ENCODE results near the gene ERC1.
A peak's percentile ranks its signal among the peaks of the same experiment; 100 is the strongest.
"Not testable (repeated sequence)": the region's sequence is repeated elsewhere in the genome, so short reads cannot be mapped to it uniquely, and the experiment has no call there.

ERC1 gene

DNA sequence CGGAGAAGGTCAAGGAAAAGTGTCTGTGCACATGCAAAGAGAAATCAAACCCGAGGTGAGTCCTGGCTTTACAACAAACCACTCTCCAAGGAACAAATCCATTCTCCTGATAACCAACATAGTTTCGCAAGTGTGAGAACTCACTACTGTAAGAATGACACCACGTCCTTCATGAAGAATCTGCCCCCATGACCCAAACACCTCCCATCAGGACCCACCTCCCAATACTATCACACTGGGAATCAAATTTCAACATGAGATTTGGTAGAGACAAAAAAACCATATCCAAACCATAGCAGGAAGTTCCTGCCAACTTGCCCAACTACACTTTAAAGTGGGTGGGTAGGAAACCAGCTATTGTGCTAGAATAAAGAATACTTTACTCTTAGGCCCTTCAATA lies 2.4 kb upstream of the ERC1 start:
- DNase-seq (ENCODE audit: low spot score), result no peak

DNA sequence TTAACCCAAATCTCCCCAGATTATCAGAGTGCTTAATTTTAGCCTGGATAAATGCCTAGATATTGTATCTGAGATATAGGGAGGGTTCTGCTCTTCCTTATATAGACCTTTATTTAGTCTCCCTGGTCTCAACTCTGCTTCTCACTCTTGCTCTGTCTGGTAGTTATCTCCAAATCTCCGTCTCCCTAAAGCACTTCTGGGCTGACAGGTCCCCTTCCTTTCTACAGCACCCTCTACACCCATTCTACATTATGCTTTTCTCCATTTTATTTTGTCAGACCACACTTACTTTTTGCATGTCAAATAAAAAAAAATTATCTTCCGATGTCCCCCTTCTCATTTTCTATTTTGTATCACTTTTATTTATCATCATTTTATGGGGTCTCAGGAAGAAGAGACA lies 2.0 kb upstream of the ERC1 start:
- DNase-seq (ENCODE audit: low spot score), result no peak

- peak; percentile 52 for DNase-seq (ENCODE audit: low spot score)
Measured at GRCh38 chr12:989751-990660, 1.0 kb upstream of the ERC1 start.

GRCh38 chr12:991350-992333 lies 619 bp downstream of the ERC1 start:
- DNase-seq (ENCODE audit: low spot score), result peak; percentile 36

DNA sequence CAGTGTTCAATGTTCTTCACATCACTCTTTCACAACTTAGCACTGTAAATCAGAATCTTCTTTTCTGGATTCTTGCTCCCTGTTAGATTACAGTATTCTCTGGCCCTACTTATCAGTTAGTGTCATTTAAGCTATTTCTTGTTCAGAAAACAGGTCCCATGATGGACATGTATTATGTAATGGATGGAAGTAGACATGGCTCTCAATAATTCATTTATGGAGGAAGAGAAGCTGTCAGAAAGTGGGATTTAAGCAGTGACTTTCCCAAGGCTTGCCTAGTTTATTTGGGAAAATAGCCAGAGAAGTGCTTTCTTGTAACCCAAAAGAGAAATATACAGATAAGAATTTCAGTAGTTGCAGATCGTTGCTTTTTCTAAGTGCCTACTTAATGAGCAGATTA lies 1.6 kb downstream of the ERC1 start:
- DNase-seq (ENCODE audit: low spot score), result no peak

DNA sequence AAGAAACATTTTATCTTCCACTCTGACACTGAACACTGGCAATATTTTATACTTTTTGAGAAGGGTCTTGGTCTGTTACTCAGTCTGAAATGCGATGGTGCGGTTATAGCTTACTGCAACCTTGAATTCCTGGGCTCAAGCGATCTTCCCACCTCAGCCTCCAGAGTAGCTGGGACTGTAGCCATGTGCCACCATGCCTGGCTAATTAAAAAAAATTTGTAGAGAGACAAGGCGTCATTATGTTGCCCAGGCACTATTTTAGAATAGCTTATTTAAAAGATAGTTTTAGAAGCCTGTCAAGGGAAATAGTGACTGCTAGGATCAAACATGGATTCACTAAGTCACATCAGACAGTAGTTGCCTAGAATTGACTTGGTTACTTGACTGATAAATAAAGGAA lies 5.9 kb downstream of the ERC1 start:
- DNase-seq (ENCODE audit: low spot score), result no peak

- DNase-seq (ENCODE audit: low spot score), result no peak
Measured at GRCh38 chr12:997505-997904, 6.5 kb downstream of the ERC1 start.

DNA sequence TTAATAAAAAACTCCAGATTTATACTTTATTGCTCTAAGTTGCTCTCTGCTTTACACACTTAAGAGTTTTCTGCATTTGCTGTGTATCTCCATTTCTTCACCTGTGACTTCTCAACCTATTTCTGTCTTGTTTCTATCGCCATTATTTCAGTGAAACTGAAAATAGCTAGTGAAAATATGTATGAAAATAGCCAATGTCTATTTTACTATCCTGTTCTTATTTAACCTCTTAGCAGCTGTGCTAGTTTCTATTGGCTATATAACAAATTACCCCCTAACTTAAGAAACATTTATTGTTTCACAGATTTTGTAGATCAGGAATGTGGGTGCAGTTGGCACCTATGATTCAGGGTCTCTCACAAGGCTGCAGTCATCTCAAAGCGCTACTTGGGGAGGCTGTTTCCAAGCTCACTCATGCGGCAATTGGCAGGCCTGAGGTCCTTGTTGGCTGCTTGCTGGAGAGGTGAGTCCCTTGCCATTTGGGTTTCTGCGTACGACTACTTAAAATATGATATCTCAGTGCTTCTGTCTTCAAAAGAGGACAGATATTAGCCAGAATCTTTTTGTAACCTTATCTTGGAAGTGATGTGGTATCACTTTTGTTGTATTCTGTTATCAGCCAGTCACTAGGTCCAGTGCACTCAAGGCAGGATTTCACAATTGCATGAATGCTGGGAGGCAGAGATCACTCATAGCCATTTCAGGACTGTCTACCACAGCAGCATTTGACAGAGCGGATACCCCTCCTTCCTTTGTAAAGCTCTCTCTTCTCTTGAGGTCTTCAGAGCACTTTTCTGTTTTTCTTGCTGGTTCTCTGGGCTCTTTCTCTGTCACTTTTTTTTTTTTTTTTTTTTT lies 7.2 kb downstream of the ERC1 start:
- peak; percentile 20 for DNase-seq (ENCODE audit: low spot score)

DNA sequence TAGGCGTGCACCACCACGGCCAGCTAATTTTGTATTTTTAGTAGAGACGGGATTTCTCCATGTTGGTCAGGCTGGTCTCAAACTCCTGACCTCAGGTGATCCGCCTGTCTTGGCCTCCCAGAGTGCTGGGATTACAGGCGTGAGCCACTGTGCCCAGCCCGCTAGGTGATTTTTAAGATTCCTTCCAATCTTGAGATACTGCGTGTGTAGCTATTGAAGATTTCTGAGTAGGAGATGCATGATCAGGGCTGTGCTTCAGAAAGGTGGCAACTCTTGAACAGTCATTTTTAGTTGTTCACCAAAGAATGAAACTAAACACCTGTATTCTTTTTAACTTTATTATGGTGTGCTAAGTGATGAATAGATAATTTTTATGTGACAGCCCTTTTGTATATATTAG lies 8.7 kb downstream of the ERC1 start:
- DNase-seq (ENCODE audit: low spot score), result not testable (repeated sequence)

- DNase-seq (ENCODE audit: low spot score), result no peak
Measured at GRCh38 chr12:1001507-1001906, 10.5 kb downstream of the ERC1 start.

DNA sequence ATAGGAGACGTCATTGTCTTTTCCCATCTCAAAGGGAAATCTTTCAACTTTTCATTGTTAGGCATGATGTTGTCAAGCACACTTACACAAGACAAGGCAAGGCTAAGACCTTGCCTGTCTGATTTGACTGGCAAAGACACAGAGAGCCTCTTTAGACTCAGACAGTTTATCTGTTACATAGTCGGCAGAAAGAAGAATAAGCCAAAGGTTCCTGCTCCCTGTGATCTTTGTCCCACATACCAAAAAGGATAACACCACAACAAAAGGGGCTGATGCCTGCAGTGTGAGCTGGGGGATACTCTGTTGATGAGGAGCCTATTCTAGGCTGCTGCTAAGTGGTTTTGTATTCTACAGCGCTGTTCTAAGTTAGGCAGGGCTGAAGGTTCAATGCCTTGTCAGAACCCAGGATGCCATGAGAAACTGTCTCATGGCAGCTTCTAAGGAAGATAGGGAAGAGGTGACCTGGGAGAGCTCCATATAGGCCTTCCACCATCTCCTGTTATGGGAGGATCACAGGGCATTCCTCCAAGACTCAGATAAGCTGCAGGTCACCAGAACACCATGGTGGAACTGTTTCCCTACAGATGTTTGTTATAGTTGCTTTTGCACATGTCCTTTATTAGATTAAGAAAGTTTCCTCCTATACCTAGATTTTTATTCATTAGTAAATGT lies 12.7 kb downstream of the ERC1 start:
- no peak for DNase-seq (ENCODE audit: low spot score)

- no peak for DNase-seq (ENCODE audit: low spot score)
Measured at GRCh38 chr12:1006255-1006654, 15.2 kb downstream of the ERC1 start.

- DNase-seq (ENCODE audit: low spot score), result no peak
Measured at GRCh38 chr12:1007276-1007675, 16.3 kb downstream of the ERC1 start.

- DNase-seq (ENCODE audit: low spot score), result no peak
Measured at GRCh38 chr12:1007994-1008393, 17.0 kb downstream of the ERC1 start.

- no peak for DNase-seq (ENCODE audit: low spot score)
Measured at GRCh38 chr12:1011091-1011490, 20.1 kb downstream of the ERC1 start.

- no peak for DNase-seq (ENCODE audit: low spot score)
Measured at GRCh38 chr12:1013618-1014489, 22.8 kb downstream of the ERC1 start.

GRCh38 chr12:1019283-1019682 lies 28.3 kb downstream of the ERC1 start:
- no peak for DNase-seq (ENCODE audit: low spot score)

GRCh38 chr12:1020389-1020788 lies 29.4 kb downstream of the ERC1 start:
- no peak for DNase-seq (ENCODE audit: low spot score)

DNA sequence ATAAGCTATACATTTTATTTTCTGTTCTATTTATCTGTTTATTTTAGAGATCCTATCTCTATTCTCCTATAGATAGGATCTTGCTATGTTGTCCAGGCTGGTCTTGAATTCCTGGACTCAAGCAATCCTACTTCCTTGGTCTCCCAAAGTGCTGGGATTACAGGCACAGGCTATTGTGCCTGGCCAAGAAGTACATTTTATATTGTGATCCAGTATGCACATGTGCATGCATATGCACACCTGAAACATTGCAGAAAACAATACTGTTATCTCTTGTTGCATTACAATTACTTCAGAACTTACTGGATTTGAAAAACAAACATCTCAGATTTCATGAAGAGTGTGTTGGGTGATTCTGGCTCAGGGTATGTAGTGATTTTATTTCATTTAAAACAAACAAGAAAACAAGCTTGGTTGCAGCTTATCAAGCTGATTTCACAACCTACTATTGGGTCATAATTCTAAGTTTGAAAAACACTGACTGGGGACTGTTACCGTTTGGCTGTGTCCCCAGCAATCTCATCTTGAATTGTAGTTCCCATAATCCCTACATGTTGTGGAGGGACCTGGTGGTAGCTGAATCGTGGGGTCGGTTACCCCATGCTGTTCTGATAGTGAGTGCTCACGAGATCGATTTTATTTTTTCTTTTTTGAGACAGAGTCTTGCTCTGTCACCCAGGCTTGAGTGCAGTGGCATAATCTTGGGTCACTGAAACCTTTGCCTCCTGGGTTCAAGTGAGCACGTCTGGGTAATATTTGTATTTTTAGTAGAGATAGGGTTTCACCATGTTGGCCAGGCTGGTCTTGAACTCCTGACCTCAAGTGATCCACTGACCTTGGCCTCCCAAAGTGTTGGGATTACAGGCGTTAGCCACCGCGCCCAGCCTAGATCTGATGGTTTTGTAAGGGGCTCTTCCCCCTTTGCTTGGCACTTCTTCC lies 31.3 kb downstream of the ERC1 start:
- DNase-seq (ENCODE audit: low spot score), result no peak

Data from NAMALWA (cell line).